Adrenal gland (tissue), 12 donors: Measurements from ENCODE around the gene PIAS1. TPM values are rescaled to one million over a fixed set of nuclear protein-coding genes. Genes with fewer than 3 reads are reported as not detected.
A peak's percentile ranks its signal among the peaks of the same experiment; 100 is the strongest.
"Not testable (repeated sequence)": the region's sequence is repeated elsewhere in the genome, so short reads cannot be mapped to it uniquely, and the experiment has no call there.

Source experiments
- DNase-seq, 7 donors: peaks; one replicate each; pipeline ENCODE4 v3.0.0-alpha.2; 2019 to 2020
- H3K27ac ChIP-seq, 5 donors: fragments of 200-600 bp; sonication (generic) in 4 of 5; 1 replicate in 3 of 5; 2 replicates in 2 of 5; pipeline versions ENCODE4 v1.5.1 to v1.8.0; 2016 to 2020; ENCODE audit warnings: mild to moderate bottlenecking in 1 of 5
- H3K27me3 ChIP-seq: fragments of 200-600 bp; 2 replicates; pipeline ENCODE4 v1.8.0; 2021
- H3K36me3 ChIP-seq, 2 donors: fragments of 200-600 bp; replicated peaks in 1 of 2; 1 replicate in 1 of 2; 2 replicates in 1 of 2; pipeline versions ENCODE4 v1.5.1 to v1.8.0; 2018 to 2022
- H3K4me1 ChIP-seq, 2 donors: fragments of 200-600 bp; replicated peaks in 1 of 2; 1 replicate in 1 of 2; 2 replicates in 1 of 2; pipeline versions ENCODE4 v1.5.1 to v1.8.0; 2018 to 2021
- H3K4me3 ChIP-seq, 4 donors: fragments of 200-600 bp; sonication (generic) in 3 of 4; one replicate each; pipeline ENCODE4 v1.5.1; 2016 to 2018
- H3K9me3 ChIP-seq, 3 donors: fragments of 200-600 bp; sonication (generic) in 1 of 3; replicated peaks in 1 of 3; 1 replicate in 2 of 3; 2 replicates in 1 of 3; pipeline versions ENCODE4 v1.5.1 to v1.8.0; 2016 to 2021
- CTCF ChIP-seq, 6 experiments: fragments of 450-650 bp in 4 of 6; fragments of 200-600 bp in 2 of 6; sonication (generic) in 1 of 6; IDR thresholded peaks; 1 replicate in 5 of 6; 2 replicates in 1 of 6; pipeline versions ENCODE4 v1.5.1 to v1.8.0; 2016 to 2021; ENCODE audit warnings: antibody characterized with exemption in 6 of 6, mild to moderate bottlenecking in 2 of 6, moderate library complexity in 1 of 6
- POLR2A ChIP-seq, 2 donors: fragments of 450-650 bp; IDR thresholded peaks; one replicate each; pipeline ENCODE4 v1.6.1; 2017; ENCODE audit warnings: antibody characterized with exemption in 2 of 2, mild to moderate bottlenecking in 2 of 2, moderate library complexity in 1 of 2
- WGBS, 4 donors: extraction: QIAGEN DNeasy Blood & Tissue Kit in 2 of 4; methylation state at CpG; one replicate each; pipeline versions ENCODE4 v1.1.5 to v1.1.7; 2013 to 2017; 5-methylcytosine and 5-hydroxymethylcytosine counted together
- intact Hi-C, 2 donors: fragments of 100-400 bp; cut with DNase I; formaldehyde crosslinking; loops; one replicate each; pipeline versions ENCODE4 v1.14.1 to v1.15.0; 2022 to 2023
- polyA plus RNA-seq, 3 donors: library from polyadenylated mRNA; stranded (reverse); fragments of 200-250 nt in 2 of 3; fragments of 350-450 nt in 1 of 3; fragmentation: Illumina TruSeq in 1 of 3; extraction: RNeasy Lipid Tissue Mini Kit (QIAGEN cat#74804) in 1 of 3; gene quantifications; one replicate each; pipeline ENCODE4 v1.2.3, GENCODE V29; 2013 to 2014
- total RNA-seq, 9 donors: library from RNA; depleted of rRNA in 4 of 9; stranded (reverse); fragments of >200 nt in 4 of 9; fragments of 120-200 nt in 1 of 9; fragmentation: NEBNext Ultra II Directional in 1 of 9; extraction: Animal tissue kit (Norgen Biotek cat#: 25700) in 1 of 9; gene quantifications; one replicate each; pipeline versions ENCODE4 v1.1.0 to v1.2.4, GENCODE V29; 2013 to 2023
- donor health status: healthy with polysubstance abuse.
- donor health status: Bipolar disorder and iron deficiency.
- donor health status: DM: yes; HTN: yes; CAD: no.
- donor health status: DM: no; HTN: no; CAD: no.
- donor health status: DM: no; HTN: no; CAD: no.
- donor health status: DM: yes; HTN: yes; CAD: no.

The PIAS1 gene
- total and polyA plus RNA-seq, 12 donors = 12.7 to 60.0 (median 38.8) TPM

GRCh38 chr15:68158046-68158628, 104.0 kb downstream of the PIAS1 start:
- peak in 3 of 7 donors; percentile 24 to 45 (median 44) for DNase-seq
- Histone ChIP-seq H3K27me3 (no peaks in the 10 kb centered on the region), H3K9me3 (no peaks in the 10 kb centered on the region), H3K4me1 (peaks cover 0 to 16% of the 10 kb centered on the region in 2 donors), H3K4me3 (no peak overlapping the region), H3K36me3 (peaks cover 0 to 6% of the 10 kb centered on the region in 2 donors), H3K27ac (peak overlapping the region in 2 of 5 donors; percentile 39 to 40)
- WGBS, 4 donors = 32 to 55% (median 45%) methylated on average over 3 of the region's 3 CpGs
- intact Hi-C loops = loop anchor here in 1 of 2 donors (10.0 kb wide), 1 partner anchor 103 kb away; the partner anchor contains the start of gene PIAS1
- TF ChIP-seq POLR2A (IDR thresholded peaks at IDR 0.05) (no peak), CTCF (IDR thresholded peaks at IDR 0.05) (no peak)

- Histone ChIP-seq H3K36me3 (peaks cover 0 to 4% of the 10 kb centered on the region in 2 donors), H3K4me3 (no peak overlapping the region), H3K27me3 (no peaks in the 10 kb centered on the region), H3K27ac (no peak overlapping the region), H3K9me3 (no peaks in the 10 kb centered on the region), H3K4me1 (peaks cover 0 to 17% of the 10 kb centered on the region in 2 donors)
- intact Hi-C loops = no loop called here
- no peak for TF ChIP-seq POLR2A (IDR thresholded peaks at IDR 0.05)
- no peak for TF ChIP-seq CTCF (IDR thresholded peaks at IDR 0.05)
- DNase-seq = no peak
Observed at GRCh38 chr15:68163191-68163590, 109.1 kb downstream of the PIAS1 start.

- TF ChIP-seq CTCF (IDR thresholded peaks at IDR 0.05) (no peak), POLR2A (IDR thresholded peaks at IDR 0.05) (no peak)
- WGBS, 4 donors = 82 to 95% (median 87%) methylated on average over 4 of the region's 4 CpGs
- no peak overlapping the region for H3K27ac ChIP-seq
- peaks cover 0 to 17% of the 10 kb centered on the region in 2 donors for H3K4me1 ChIP-seq
- peaks cover 0 to 4% of the 10 kb centered on the region in 2 donors for H3K36me3 ChIP-seq
- DNase-seq = no peak
- intact Hi-C loops = no loop called here
- H3K4me3 ChIP-seq = no peak overlapping the region
- no peaks in the 10 kb centered on the region for H3K9me3 ChIP-seq
- H3K27me3 ChIP-seq = no peaks in the 10 kb centered on the region
Observed at GRCh38 chr15:68166847-68167246, 112.7 kb downstream of the PIAS1 start.

- Histone ChIP-seq H3K4me1 (peaks cover 0 to 11% of the 10 kb centered on the region in 2 donors), H3K36me3 (peaks cover 0 to 18% of the 10 kb centered on the region in 2 donors)
- H3K27me3 ChIP-seq, H3K9me3 ChIP-seq, H3K27ac ChIP-seq, intact Hi-C loops, DNase-seq, H3K4me3 ChIP-seq: not testable (repeated sequence)
- WGBS, 4 donors = 68 to 100% (median 87%) methylated on average over 2 of the region's 2 CpGs
Observed at GRCh38 chr15:68172037-68172436, 117.9 kb downstream of the PIAS1 start.

- no peak for DNase-seq
- H3K27me3 ChIP-seq = no peaks in the 10 kb centered on the region
- intact Hi-C loops = no loop called here
- H3K9me3 ChIP-seq = no peaks in the 10 kb centered on the region
- H3K36me3 ChIP-seq = peaks cover 0 to 26% of the 10 kb centered on the region in 2 donors
- 96 to 99% (median 97%) methylated on average over 4 of the region's 4 CpGs for WGBS, 4 donors
- no peak overlapping the region for H3K4me3 ChIP-seq
- no peak overlapping the region for H3K27ac ChIP-seq
- peaks cover 0 to 11% of the 10 kb centered on the region in 2 donors for H3K4me1 ChIP-seq
- no peak for TF ChIP-seq POLR2A (IDR thresholded peaks at IDR 0.05)
- no peak for TF ChIP-seq CTCF (IDR thresholded peaks at IDR 0.05)
Observed at GRCh38 chr15:68173119-68173518, 119.0 kb downstream of the PIAS1 start.
